Stimulated activated naive CD8-positive, alpha-beta T cell treated with anti-CD3 and anti-CD28 coated beads, Interleukin-15, Interleukin-2, amounts not matched to agents 100 ng/mL and 50 ng/mL, for 24 hours (primary cell): ENCODE measurements around the gene ARHGAP24.
"Not testable (repeated sequence)": the region's sequence is repeated elsewhere in the genome, so short reads cannot be mapped to it uniquely, and the experiment has no call there.

ENCODE experiments used
- H3K27ac Mint-ChIP-seq: one replicate; pipeline ENCODE4 v1.8.0; 2021; ENCODE audit warnings: mild to moderate bottlenecking, mixed read lengths
- H3K27me3 Mint-ChIP-seq: one replicate; pipeline ENCODE4 v1.8.0; 2021; ENCODE audit warnings: mixed read lengths
- H3K36me3 Mint-ChIP-seq: one replicate; pipeline ENCODE4 v1.8.0; 2021; ENCODE audit warnings: low read depth, mixed read lengths
- H3K4me1 Mint-ChIP-seq: one replicate; pipeline ENCODE4 v1.8.0; 2021; ENCODE audit warnings: low read depth, mixed read lengths
- H3K4me3 Mint-ChIP-seq: one replicate; pipeline ENCODE4 v1.8.0; 2021; ENCODE audit warnings: mild to moderate bottlenecking, mixed read lengths
- H3K9me3 Mint-ChIP-seq: one replicate; pipeline ENCODE4 v1.8.0; 2021; ENCODE audit warnings: mixed read lengths

Gene ARHGAP24

DNA sequence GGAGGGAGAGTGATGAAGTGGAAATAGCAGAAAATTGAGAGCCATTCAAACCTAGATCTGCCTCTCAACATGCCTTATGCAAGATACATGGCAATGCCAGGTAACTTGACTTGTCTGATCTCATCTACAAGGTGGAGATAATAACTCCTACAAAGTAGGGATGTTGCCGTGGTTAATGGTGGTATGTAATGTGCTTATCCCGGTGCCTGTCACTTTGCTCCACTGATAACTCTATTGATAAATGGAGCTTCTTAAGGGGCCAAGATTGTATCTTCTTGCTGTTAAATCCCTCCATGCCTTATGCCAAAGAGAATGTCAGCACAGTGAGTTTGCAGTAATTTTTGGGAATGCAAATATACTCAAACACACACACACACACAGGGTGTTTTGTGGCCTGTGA is 529.1 kb downstream of the ARHGAP24 start:
- no peaks in the 10 kb centered on the region for H3K4me1 Mint-ChIP-seq
- no peaks in the 10 kb centered on the region for H3K36me3 Mint-ChIP-seq
- no peak overlapping the region for H3K27ac Mint-ChIP-seq
- H3K4me3 Mint-ChIP-seq: no peak overlapping the region
- H3K9me3 Mint-ChIP-seq: peaks cover 3% of the 10 kb centered on the region
- no peaks in the 10 kb centered on the region for H3K27me3 Mint-ChIP-seq

GRCh38 chr4:86006057-86006456 is 531.1 kb downstream of the ARHGAP24 start:
- Mint-ChIP-seq H3K4me1 (no peaks in the 10 kb centered on the region), H3K27me3 (no peaks in the 10 kb centered on the region), H3K27ac (no peak overlapping the region), H3K4me3 (no peak overlapping the region), H3K9me3 (peaks cover 3% of the 10 kb centered on the region), H3K36me3 (no peaks in the 10 kb centered on the region)

DNA sequence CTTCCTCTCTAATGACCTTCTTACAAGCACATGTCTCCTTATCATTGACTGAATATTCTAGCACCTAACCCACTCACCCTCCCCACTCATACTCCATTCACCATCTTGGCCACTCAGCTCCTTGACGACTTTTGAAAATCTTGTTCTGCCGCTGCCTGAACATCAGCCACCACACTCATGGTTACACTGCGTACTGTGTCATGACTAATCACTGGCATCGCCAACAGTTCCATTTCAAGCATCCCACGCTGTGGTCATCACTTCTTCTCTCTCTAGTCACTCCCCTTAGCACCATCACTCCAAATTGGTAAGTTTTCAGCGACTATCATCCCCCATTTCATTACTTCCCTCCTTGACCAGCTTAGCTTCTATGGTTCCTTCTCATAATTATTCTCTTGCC is 532.1 kb downstream of the ARHGAP24 start:
- Mint-ChIP-seq H3K4me3 (no peak overlapping the region), H3K36me3 (no peaks in the 10 kb centered on the region), H3K27me3 (no peaks in the 10 kb centered on the region), H3K4me1 (no peaks in the 10 kb centered on the region), H3K9me3 (peaks cover 3% of the 10 kb centered on the region), H3K27ac (no peak overlapping the region)

DNA sequence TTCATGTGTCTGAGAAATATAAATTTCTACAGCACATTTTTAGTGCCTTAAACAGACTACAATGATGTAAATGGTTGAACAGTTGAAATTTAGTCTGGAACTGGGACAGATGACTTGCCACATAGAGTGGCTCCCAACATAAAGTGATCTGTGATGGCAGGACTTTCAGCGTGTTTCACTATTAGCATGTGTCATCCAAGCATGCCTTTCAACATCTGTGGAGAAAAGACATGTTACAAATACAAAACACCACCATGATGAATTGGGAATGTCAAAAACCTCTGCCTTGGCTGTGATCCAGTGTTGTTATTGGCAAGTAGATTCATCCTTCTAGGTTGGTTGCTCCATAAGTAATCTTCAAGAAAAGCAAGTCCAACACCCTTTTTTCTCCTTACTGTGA is 536.2 kb downstream of the ARHGAP24 start:
- no peak overlapping the region for H3K4me3 Mint-ChIP-seq
- no peaks in the 10 kb centered on the region for H3K36me3 Mint-ChIP-seq

GRCh38 chr4:86013621-86014020 is 538.7 kb downstream of the ARHGAP24 start:
- Mint-ChIP-seq H3K4me3 (no peak overlapping the region), H3K27me3 (no peaks in the 10 kb centered on the region), H3K36me3 (no peaks in the 10 kb centered on the region), H3K9me3 (no peaks in the 10 kb centered on the region), H3K4me1 (peaks cover 6% of the 10 kb centered on the region), H3K27ac (no peak overlapping the region)

More for the DNA sequence above, 536.2 kb downstream of the ARHGAP24 start:
- Mint-ChIP-seq H3K27ac (no peak overlapping the region), H3K27me3 (no peaks in the 10 kb centered on the region), H3K4me1 (peaks cover 6% of the 10 kb centered on the region), H3K9me3 (no peaks in the 10 kb centered on the region)

DNA sequence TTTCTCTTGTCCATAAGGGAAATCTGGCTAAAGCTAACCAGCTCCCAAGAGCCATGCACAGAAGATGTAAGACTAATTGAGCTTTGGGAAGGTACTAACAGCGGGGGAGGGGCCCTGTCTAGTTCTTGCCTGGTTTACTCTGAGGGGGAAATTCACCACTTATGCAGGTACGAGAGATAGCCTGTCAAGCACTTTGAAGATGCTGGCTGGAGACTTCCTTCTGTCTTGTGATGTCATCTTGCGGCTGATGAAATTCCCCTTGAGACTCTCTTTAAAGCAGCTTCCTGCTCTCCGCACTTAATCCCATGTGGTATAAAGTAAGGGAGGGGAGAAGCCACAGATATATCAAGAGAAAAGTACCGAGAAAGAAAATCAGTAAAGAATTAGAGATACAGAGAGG is 539.6 kb downstream of the ARHGAP24 start:
- H3K4me3 Mint-ChIP-seq: no peak overlapping the region
- no peaks in the 10 kb centered on the region for H3K9me3 Mint-ChIP-seq
- no peaks in the 10 kb centered on the region for H3K36me3 Mint-ChIP-seq
- H3K27me3 Mint-ChIP-seq: no peaks in the 10 kb centered on the region
- no peak overlapping the region for H3K27ac Mint-ChIP-seq
- H3K4me1 Mint-ChIP-seq: peaks cover 6% of the 10 kb centered on the region

DNA sequence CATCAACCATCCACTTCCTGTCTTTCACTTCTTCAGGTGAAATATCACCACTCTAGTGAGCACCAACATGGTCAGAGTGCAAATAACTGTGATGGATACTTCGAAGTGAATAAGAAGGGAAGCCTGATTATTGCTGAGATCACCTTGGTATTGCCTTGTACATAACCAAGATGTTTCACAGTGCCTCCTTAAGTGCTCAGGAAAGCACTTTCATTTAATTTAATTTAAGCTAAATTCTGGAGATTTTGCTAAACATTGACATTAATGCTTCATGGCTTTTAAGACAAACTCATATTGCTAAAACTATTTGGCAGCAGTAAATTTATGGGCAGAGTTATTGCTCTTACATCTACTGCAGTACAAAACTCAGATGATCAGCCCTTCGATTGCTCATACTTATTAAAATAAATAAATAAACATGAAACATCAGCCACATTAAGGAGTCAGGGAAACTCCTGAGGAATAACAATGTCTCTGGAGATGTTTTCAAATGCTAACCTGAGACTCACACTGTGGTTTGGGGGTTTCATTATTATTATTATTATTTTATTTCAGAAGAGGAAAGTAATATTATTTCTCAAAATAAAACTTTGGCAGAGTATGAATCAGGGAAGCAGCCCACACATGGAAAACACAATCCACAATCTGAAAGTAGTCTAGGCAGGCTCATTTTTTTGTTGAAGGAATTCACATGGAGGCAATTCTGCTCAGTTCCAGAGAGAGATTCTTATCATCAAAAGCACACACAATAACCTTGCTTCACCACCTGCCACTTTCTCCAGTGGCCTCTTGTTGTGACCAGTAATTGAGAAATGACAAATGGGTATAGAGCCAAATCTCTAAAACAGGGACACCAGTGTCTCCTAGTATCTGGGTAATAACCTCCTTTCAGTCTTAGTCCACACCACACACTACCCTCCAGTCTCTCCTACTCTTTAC is 540.7 kb downstream of the ARHGAP24 start:
- H3K27me3 Mint-ChIP-seq: no peaks in the 10 kb centered on the region
- H3K27ac Mint-ChIP-seq: no peak overlapping the region
- H3K9me3 Mint-ChIP-seq: no peaks in the 10 kb centered on the region
- H3K4me1 Mint-ChIP-seq: peaks cover 6% of the 10 kb centered on the region
- no peaks in the 10 kb centered on the region for H3K36me3 Mint-ChIP-seq
- H3K4me3 Mint-ChIP-seq: no peak overlapping the region

- no peaks in the 10 kb centered on the region for H3K9me3 Mint-ChIP-seq
- H3K27ac Mint-ChIP-seq: no peak overlapping the region
- peaks cover 6% of the 10 kb centered on the region for H3K4me1 Mint-ChIP-seq
- no peak overlapping the region for H3K4me3 Mint-ChIP-seq
- no peaks in the 10 kb centered on the region for H3K27me3 Mint-ChIP-seq
- no peaks in the 10 kb centered on the region for H3K36me3 Mint-ChIP-seq
These were observed 544.4 kb downstream of the ARHGAP24 start for GRCh38 chr4:86019362-86019761.

- Mint-ChIP-seq H3K4me3 (no peak overlapping the region), H3K27ac (no peak overlapping the region), H3K9me3 (no peaks in the 10 kb centered on the region), H3K36me3 (no peaks in the 10 kb centered on the region), H3K4me1 (peaks cover 3% of the 10 kb centered on the region), H3K27me3 (no peaks in the 10 kb centered on the region)
These were observed 545.0 kb downstream of the ARHGAP24 start for GRCh38 chr4:86019906-86020305.

- not testable (repeated sequence) for H3K4me3 Mint-ChIP-seq, H3K9me3 Mint-ChIP-seq, H3K27me3 Mint-ChIP-seq, H3K27ac Mint-ChIP-seq, H3K4me1 Mint-ChIP-seq, H3K36me3 Mint-ChIP-seq
These were observed 546.7 kb downstream of the ARHGAP24 start for GRCh38 chr4:86021671-86022070.

DNA sequence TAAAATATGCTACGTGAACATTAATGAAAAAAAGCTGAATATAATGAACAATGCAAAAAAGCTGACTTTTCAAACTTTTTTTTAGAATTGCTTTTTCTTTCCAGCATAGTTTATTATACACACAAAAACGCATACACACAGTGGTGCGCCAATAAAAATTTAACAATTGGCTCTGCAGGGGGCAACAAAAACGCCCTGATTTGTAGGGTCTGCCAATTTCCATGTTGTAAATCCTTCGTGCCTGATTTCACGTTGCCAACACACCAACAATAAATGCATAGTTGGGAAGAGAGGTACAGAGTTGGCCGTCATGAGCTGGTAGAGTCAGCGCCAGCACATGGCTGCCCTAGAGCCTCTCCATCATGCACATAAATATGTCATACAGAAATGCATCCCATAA is 551.8 kb downstream of the ARHGAP24 start:
- H3K9me3 Mint-ChIP-seq: no peaks in the 10 kb centered on the region
- H3K4me1 Mint-ChIP-seq: no peaks in the 10 kb centered on the region
- no peaks in the 10 kb centered on the region for H3K36me3 Mint-ChIP-seq
- H3K27me3 Mint-ChIP-seq: no peaks in the 10 kb centered on the region
- no peak overlapping the region for H3K27ac Mint-ChIP-seq
- no peak overlapping the region for H3K4me3 Mint-ChIP-seq

- Mint-ChIP-seq H3K36me3 (no peaks in the 10 kb centered on the region), H3K9me3 (no peaks in the 10 kb centered on the region), H3K27ac (no peak overlapping the region), H3K27me3 (no peaks in the 10 kb centered on the region), H3K4me1 (no peaks in the 10 kb centered on the region), H3K4me3 (no peak overlapping the region)
These were observed 557.0 kb downstream of the ARHGAP24 start for GRCh38 chr4:86031927-86032326.

- H3K27me3 Mint-ChIP-seq: no peaks in the 10 kb centered on the region
- no peaks in the 10 kb centered on the region for H3K4me1 Mint-ChIP-seq
- H3K9me3 Mint-ChIP-seq: no peaks in the 10 kb centered on the region
- H3K4me3 Mint-ChIP-seq: no peak overlapping the region
- H3K27ac Mint-ChIP-seq: no peak overlapping the region
- H3K36me3 Mint-ChIP-seq: no peaks in the 10 kb centered on the region
These were observed 557.6 kb downstream of the ARHGAP24 start for GRCh38 chr4:86032476-86033022.

GRCh38 chr4:86033171-86033570 is 558.2 kb downstream of the ARHGAP24 start:
- no peaks in the 10 kb centered on the region for H3K9me3 Mint-ChIP-seq
- H3K4me1 Mint-ChIP-seq: no peaks in the 10 kb centered on the region
- H3K27me3 Mint-ChIP-seq: no peaks in the 10 kb centered on the region
- H3K36me3 Mint-ChIP-seq: no peaks in the 10 kb centered on the region
- no peak overlapping the region for H3K4me3 Mint-ChIP-seq
- H3K27ac Mint-ChIP-seq: no peak overlapping the region

GRCh38 chr4:86034616-86035015 is 559.7 kb downstream of the ARHGAP24 start:
- Mint-ChIP-seq H3K4me3 (no peak overlapping the region), H3K27me3 (no peaks in the 10 kb centered on the region), H3K9me3 (no peaks in the 10 kb centered on the region), H3K36me3 (no peaks in the 10 kb centered on the region), H3K4me1 (no peaks in the 10 kb centered on the region), H3K27ac (no peak overlapping the region)

- H3K36me3 Mint-ChIP-seq: no peaks in the 10 kb centered on the region
- H3K9me3 Mint-ChIP-seq: no peaks in the 10 kb centered on the region
- H3K27ac Mint-ChIP-seq: no peak overlapping the region
- H3K4me1 Mint-ChIP-seq: no peaks in the 10 kb centered on the region
- H3K27me3 Mint-ChIP-seq: no peaks in the 10 kb centered on the region
- H3K4me3 Mint-ChIP-seq: no peak overlapping the region
These were observed 560.7 kb downstream of the ARHGAP24 start for GRCh38 chr4:86035688-86036087.
